Endodermal cell (in vitro differentiated cells): ENCODE measurements around the gene HSBP1L1. TPM values are rescaled to one million over a fixed set of nuclear protein-coding genes. Genes with fewer than 3 reads are reported as not detected.

ENCODE experiments used
- DNase-seq: peaks from one replicate; pipeline ENCODE4 v3.0.0-alpha.2; 2017
- H3K27ac ChIP-seq: 2 replicates; pipeline ENCODE4 v1.5.1; 2013; ENCODE audit warnings: mild to moderate bottlenecking, low read depth, low read length, moderate library complexity
- H3K27me3 ChIP-seq: 2 replicates; pipeline ENCODE4 v1.6.1; 2013; ENCODE audit warnings: mild to moderate bottlenecking, low read length, moderate library complexity; ENCODE audit not compliant: insufficient read depth, control insufficient read depth, poor library complexity, severe bottlenecking
- H3K36me3 ChIP-seq: 2 replicates; pipeline ENCODE4 v1.7.0; 2013; ENCODE audit warnings: mild to moderate bottlenecking, low read length, moderate library complexity; ENCODE audit not compliant: control insufficient read depth, insufficient read depth
- H3K4me1 ChIP-seq: one replicate; pipeline ENCODE4 v1.7.0; 2013; ENCODE audit warnings: low read length; ENCODE audit not compliant: control insufficient read depth, insufficient read depth
- H3K4me3 ChIP-seq: 2 replicates; pipeline ENCODE4 v1.5.1; 2013; ENCODE audit warnings: mild to moderate bottlenecking, low read length, moderate library complexity
- H3K9ac ChIP-seq: 2 replicates; pipeline ENCODE4 v1.6.1; 2013; ENCODE audit warnings: mild to moderate bottlenecking, low read length, moderate library complexity; ENCODE audit not compliant: poor library complexity, severe bottlenecking; ENCODE audit errors: extremely low read depth
- H3K9me3 ChIP-seq: 2 replicates; pipeline ENCODE4 v1.6.1; 2013; ENCODE audit warnings: mild to moderate bottlenecking, low read length, moderate library complexity; ENCODE audit not compliant: control insufficient read depth
- H3K27ac Mint-ChIP-seq: 2 replicates; pipeline ENCODE4 v1.8.0; 2020; ENCODE audit warnings: mixed read lengths
- H3K27me3 Mint-ChIP-seq: 2 replicates; pipeline ENCODE4 v1.8.0; 2021; ENCODE audit warnings: mild to moderate bottlenecking, mixed read lengths; ENCODE audit not compliant: insufficient read depth
- H3K36me3 Mint-ChIP-seq: 2 replicates; pipeline ENCODE4 v1.8.0; 2020; ENCODE audit warnings: low read depth, mixed read lengths
- H3K4me1 Mint-ChIP-seq: 2 replicates; pipeline ENCODE4 v1.8.0; 2020; ENCODE audit warnings: mixed read lengths
- H3K4me3 Mint-ChIP-seq: 2 replicates; pipeline ENCODE4 v1.8.0; 2020; ENCODE audit warnings: mild to moderate bottlenecking, moderate library complexity, mixed read lengths
- H3K9me3 Mint-ChIP-seq: 2 replicates; pipeline ENCODE4 v1.8.0; 2020; ENCODE audit warnings: mild to moderate bottlenecking, mixed read lengths
- CTCF ChIP-seq: fragments of 200-600 bp; sonication (generic); conservative IDR thresholded peaks from 2 replicates; pipeline ENCODE4 v1.5.0; 2021; ENCODE audit warnings: antibody characterized with exemption, mild to moderate bottlenecking
- WGBS, 2 experiments: methylation state at CpG; one replicate each; pipeline versions ENCODE4 v1.1.5 to v1.1.7; 2013; ENCODE audit warnings: missing lambda C conversion rate in 2 of 2, mixed read lengths in 1 of 2; ENCODE audit not compliant: insufficient coverage in 1 of 2, insufficient read length in 1 of 2; 5-methylcytosine and 5-hydroxymethylcytosine counted together
- total RNA-seq, 2 donors: library from RNA; stranded (reverse); fragmentation: NEBNext Ultra II Directional in 1 of 2; extraction: Animal tissue kit (Norgen Biotek cat#: 25700) in 1 of 2; gene quantifications; 2 replicates in 1 of 2; 3 replicates in 1 of 2; pipeline ENCODE4 v1.2.1, GENCODE V29; 2021

Gene HSBP1L1
- total RNA-seq, 2 donors from 2014 or later, result 2.6 to 2.7 TPM

GRCh38 chr18:79938196-79938595 lies 26.2 kb upstream of the HSBP1L1 start:
- Mint-ChIP-seq H3K27me3 (peaks cover 5% of the 10 kb centered on the region), H3K4me1 (peaks cover 22% of the 10 kb centered on the region), H3K4me3 (no peak overlapping the region), H3K36me3 (peaks cover 71% of the 10 kb centered on the region), H3K9me3 (peaks cover 9% of the 10 kb centered on the region), H3K27ac (no peak overlapping the region)
- Histone ChIP-seq H3K36me3 (peaks cover 48% of the 10 kb centered on the region), H3K4me1 (peaks cover 3% of the 10 kb centered on the region), H3K9me3 (peaks cover 18% of the 10 kb centered on the region), H3K4me3 (no peak overlapping the region), H3K9ac (no peak overlapping the region), H3K27me3 (no peaks in the 10 kb centered on the region), H3K27ac (no peak overlapping the region)
- WGBS, 2 experiments, result 92 to 97% methylated on average over 4 to 9 of the region's 9 CpGs
- DNase-seq, result peak; percentile 23
- no peak for TF ChIP-seq CTCF

GRCh38 chr18:79939096-79939495 lies 25.3 kb upstream of the HSBP1L1 start:
- TF ChIP-seq CTCF, result no peak
- peaks cover 3% of the 10 kb centered on the region for H3K27me3 Mint-ChIP-seq
- H3K4me1 Mint-ChIP-seq, result peaks cover 21% of the 10 kb centered on the region
- peaks cover 42% of the 10 kb centered on the region for H3K36me3 ChIP-seq
- H3K27ac Mint-ChIP-seq, result no peak overlapping the region
- H3K27me3 ChIP-seq, result no peaks in the 10 kb centered on the region
- peaks cover 11% of the 10 kb centered on the region for H3K9me3 ChIP-seq
- H3K9ac ChIP-seq, result no peak overlapping the region
- no peak overlapping the region for H3K4me3 Mint-ChIP-seq
- WGBS, 2 experiments, result 91 to 97% methylated on average over 5 of the region's 5 CpGs
- H3K36me3 Mint-ChIP-seq, result peaks cover 65% of the 10 kb centered on the region
- H3K4me3 ChIP-seq, result no peak overlapping the region
- H3K4me1 ChIP-seq, result peaks cover 11% of the 10 kb centered on the region
- peak; percentile 5 for DNase-seq
- H3K9me3 Mint-ChIP-seq, result peaks cover 3% of the 10 kb centered on the region
- H3K27ac ChIP-seq, result no peak overlapping the region

- H3K27ac ChIP-seq, result no peak overlapping the region
- peaks cover 11% of the 10 kb centered on the region for H3K4me1 ChIP-seq
- H3K9ac ChIP-seq, result no peak overlapping the region
- H3K36me3 ChIP-seq, result peaks cover 39% of the 10 kb centered on the region
- TF ChIP-seq CTCF, result no peak
- no peak overlapping the region for H3K4me3 Mint-ChIP-seq
- H3K36me3 Mint-ChIP-seq, result peaks cover 55% of the 10 kb centered on the region
- H3K4me3 ChIP-seq, result no peak overlapping the region
- DNase-seq, result peak; percentile 20
- 96% methylated on average over 9 to 18 of the region's 18 CpGs for WGBS, 2 experiments
- peaks cover 3% of the 10 kb centered on the region for H3K27me3 Mint-ChIP-seq
- H3K9me3 Mint-ChIP-seq, result peaks cover 3% of the 10 kb centered on the region
- H3K27me3 ChIP-seq, result no peaks in the 10 kb centered on the region
- no peak overlapping the region for H3K27ac Mint-ChIP-seq
- H3K9me3 ChIP-seq, result peaks cover 10% of the 10 kb centered on the region
- H3K4me1 Mint-ChIP-seq, result peaks cover 24% of the 10 kb centered on the region
These were observed 24.2 kb upstream of the HSBP1L1 start for GRCh38 chr18:79940126-79940813.
